GM18498 (cell line): ENCODE data around the gene ABCA6.
"Not testable (repeated sequence)": the region's sequence is repeated elsewhere in the genome, so short reads cannot be mapped to it uniquely, and the experiment has no call there.

Source experiments
- ATAC-seq: cut with Tn5 transposase; IDR thresholded peaks from one replicate; pipeline ENCODE4 v1.9.1; 2021; ENCODE audit warnings: mild to moderate bottlenecking, moderate library complexity; ENCODE audit not compliant: unreplicated experiment

Gene ABCA6, protein sequence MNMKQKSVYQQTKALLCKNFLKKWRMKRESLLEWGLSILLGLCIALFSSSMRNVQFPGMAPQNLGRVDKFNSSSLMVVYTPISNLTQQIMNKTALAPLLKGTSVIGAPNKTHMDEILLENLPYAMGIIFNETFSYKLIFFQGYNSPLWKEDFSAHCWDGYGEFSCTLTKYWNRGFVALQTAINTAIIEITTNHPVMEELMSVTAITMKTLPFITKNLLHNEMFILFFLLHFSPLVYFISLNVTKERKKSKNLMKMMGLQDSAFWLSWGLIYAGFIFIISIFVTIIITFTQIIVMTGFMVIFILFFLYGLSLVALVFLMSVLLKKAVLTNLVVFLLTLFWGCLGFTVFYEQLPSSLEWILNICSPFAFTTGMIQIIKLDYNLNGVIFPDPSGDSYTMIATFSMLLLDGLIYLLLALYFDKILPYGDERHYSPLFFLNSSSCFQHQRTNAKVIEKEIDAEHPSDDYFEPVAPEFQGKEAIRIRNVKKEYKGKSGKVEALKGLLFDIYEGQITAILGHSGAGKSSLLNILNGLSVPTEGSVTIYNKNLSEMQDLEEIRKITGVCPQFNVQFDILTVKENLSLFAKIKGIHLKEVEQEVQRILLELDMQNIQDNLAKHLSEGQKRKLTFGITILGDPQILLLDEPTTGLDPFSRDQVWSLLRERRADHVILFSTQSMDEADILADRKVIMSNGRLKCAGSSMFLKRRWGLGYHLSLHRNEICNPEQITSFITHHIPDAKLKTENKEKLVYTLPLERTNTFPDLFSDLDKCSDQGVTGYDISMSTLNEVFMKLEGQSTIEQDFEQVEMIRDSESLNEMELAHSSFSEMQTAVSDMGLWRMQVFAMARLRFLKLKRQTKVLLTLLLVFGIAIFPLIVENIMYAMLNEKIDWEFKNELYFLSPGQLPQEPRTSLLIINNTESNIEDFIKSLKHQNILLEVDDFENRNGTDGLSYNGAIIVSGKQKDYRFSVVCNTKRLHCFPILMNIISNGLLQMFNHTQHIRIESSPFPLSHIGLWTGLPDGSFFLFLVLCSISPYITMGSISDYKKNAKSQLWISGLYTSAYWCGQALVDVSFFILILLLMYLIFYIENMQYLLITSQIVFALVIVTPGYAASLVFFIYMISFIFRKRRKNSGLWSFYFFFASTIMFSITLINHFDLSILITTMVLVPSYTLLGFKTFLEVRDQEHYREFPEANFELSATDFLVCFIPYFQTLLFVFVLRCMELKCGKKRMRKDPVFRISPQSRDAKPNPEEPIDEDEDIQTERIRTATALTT (N-terminal part only)

DNA sequence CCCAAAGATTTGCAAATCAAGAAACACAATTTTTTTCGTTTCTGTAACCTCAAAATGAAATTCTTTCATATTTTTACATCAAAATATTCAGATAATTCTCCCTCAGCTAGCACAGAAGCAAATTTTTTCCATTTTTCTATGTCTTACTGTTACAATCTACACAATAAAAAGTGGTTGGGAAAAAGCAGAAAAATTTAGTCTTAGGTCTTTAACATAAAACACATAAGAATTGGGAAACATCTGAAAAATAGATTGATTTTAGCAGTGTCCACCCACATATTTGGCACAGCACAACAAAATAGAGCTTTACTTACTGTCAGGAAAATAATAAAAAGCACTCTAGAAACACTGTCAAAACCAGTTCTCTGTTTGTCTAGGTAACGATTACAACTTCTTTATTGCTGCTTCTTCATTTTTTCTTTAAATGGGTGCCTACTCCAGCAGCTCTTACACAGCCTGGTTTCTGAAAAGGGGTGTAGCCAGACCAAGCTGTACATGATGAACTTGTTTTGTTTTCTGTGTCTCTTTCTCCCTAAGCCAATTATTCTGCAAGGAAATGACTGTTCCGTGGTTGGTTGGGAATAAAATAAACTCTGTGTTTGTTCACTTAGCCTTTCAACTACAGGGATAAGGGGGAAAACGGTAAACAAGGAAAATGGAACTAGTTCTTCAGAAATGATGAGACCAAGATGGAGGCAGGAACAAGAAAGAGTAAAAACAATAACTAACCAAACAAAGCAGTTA, at the start of gene ABCA6:
TSS of gene ABCA6 (minus strand) at position 465 of the 744 bp plus-strand sequence. CDS start 1,192 bp downstream, outside the sequence.
- ATAC-seq = no peak

DNA sequence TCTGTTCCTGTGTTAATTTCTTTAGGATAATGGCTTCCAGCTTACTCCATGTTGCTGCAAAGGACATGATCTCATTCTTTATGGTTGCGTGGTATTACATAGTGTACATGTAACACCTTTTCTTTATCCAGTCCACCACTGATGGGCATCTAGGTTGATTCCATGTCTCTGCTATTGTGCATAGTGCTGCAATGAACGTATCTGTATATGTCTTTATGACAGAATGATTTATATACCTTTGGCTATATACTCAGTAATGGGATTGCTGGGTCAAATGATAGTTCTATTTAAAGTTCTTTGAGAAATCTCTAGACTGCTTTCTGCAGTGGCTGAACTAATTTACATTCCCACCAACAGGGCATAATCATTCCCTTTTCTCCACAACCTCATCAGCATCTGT, 47.1 kb upstream of the ABCA6 start:
- no peak for ATAC-seq

DNA sequence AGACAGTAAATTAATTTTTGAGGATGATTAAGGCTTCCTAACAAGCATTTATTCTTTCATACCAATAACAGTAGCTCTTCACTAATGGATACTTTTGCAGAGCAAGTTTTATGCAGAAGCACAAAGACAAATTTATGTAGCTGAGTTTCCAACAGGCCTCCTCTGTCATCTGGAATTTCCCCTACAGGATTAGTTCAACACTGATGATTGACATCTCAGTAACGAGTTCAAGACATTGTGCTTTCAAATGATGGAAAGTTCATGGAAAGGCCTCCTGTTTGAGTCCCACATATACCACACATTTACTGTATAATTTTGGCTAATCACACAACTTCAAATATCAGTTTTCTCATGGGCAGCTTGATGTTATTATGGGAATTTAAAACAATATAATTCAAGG, 46.4 kb upstream of the ABCA6 start:
- ATAC-seq = no peak

DNA sequence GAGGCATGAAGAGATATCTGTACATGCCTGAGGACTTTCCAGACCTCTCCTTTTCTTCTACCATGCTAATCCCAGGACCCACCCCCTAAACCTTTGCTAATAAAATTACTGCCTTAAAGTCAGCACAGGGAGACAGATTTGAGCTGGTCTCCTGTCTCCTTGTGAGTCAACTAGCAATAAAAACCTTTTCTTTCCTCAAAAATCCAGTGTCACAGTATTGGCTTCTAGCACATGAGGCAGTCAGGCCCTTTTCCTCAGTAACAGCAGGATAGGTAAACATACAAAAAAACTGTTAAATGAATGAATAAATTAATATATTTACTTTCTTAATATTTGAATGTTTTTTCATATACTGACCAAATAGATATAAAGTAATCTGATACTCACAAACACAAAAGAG, 45.6 kb upstream of the ABCA6 start:
- ATAC-seq = no peak

DNA sequence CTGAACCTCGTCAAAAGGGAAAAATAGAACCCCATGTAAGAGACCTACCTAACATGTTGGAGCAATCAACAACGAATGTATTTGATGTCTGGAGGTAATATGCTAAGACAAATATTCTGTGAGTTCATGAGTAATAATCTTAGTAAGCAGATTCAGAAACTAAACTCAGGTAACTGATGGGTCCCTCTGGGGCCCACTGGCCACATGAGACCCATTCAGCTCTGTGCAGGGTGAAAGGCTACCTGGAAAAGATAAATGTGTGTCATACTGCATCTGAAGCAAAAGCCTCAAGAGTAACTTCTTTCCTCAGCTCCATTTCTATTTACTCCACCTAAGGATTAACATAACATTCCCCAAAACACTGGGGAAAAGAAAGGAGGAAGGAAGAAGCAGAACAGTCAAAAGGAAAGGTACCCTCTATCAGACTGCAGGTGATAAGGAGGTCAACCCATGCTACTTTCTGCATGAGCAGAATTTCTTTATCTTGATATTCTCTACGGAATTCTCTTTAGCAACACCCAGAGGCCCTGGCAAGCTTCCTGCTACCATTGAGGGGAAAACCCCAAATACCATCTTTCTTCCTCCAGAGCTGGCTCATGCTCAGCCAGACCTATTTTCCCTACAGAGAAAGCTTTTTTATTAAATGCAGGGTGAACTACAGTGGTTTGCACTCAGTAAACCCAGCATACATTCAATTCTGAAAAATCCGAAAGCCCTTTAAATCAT, 37.7 kb upstream of the ABCA6 start:
- ATAC-seq = no peak

DNA sequence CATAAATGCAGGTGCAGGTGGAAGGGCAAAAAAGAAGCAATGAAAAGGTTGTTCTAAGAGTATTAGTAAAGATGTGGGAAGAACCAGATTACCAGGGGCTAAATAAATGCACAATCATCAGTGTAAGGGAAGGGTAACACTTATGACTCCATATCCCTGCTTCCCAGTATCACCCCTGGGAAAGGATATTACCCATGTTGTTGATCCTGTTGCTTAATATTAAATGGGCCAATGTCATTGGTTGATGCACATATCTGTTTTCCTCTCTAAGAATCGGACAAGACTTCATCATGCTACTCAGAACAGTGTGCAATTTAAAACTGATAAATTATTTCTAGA, 34.7 kb upstream of the ABCA6 start:
- ATAC-seq = no peak

DNA sequence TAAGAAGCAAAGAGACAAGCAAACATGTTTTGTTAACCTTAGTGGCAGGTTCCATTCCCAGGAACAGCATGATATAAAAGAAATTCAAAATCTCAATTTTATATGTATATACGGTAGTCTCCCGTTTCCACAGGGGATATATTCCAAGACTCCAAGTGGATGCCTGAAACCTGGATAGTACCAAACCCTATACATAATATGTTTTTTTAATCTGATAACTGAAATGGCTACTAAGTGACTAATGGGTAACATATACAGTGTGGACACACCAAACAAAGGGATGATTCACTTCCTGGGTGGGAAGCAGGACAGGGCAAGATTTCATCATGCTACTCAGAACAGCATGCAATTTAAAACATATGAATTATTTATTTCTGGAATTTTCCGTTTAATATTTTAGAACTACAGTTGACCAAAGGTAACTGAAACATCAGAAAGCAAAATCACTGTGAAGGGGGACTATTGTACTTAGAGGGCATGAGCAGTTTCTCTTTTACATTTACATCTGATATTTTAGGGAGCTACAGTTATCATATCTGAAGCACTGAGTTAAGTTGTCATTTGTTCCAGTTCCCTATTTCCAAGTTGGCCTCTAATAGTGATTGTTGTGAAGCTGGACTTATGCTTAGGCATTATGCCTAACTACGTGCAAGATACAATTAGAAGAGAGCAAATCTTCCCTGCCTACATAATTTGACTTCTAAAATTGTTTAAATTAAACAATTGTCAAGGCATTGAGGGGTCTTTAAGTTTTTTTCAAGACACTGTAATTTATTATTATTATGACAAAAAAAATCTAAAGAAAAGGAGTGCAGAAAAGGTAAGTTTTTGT, 34.1 kb upstream of the ABCA6 start:
- ATAC-seq = no peak

DNA sequence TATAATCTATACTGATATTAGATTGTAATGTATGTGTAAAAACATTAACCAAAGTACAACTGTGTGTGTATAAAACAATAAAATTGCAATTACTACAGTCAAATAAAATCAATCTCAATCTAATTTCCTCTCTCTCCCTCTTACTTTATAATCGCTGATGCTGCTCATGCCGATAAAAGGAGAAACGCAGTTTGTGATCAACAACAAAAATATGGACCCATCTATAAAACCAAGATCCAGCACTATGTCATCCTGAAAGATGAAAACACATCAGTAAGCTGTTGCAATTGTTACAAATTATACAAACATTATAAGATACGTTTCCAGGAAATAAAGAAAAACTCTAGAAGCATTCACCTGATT, 33.5 kb upstream of the ABCA6 start:
- ATAC-seq = no peak

DNA sequence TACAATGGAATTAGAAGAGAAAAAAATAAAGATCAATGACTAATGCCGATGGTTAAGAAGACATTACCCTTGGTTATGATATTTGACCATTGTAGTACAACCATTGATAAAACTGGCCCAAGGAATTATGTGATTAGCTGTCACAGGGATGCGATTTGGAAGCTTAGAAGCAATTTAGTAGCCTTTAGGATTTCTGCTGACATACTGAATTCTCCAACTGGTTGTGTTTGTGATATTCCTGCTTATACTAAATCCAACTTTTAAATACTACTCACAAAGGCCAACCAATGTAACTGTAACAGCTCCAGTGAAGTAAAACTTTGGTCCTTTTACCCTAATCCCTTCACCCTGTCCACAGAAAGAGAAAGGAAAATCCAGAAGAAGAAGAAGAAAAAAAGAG, 31.4 kb upstream of the ABCA6 start:
- ATAC-seq = no peak

DNA sequence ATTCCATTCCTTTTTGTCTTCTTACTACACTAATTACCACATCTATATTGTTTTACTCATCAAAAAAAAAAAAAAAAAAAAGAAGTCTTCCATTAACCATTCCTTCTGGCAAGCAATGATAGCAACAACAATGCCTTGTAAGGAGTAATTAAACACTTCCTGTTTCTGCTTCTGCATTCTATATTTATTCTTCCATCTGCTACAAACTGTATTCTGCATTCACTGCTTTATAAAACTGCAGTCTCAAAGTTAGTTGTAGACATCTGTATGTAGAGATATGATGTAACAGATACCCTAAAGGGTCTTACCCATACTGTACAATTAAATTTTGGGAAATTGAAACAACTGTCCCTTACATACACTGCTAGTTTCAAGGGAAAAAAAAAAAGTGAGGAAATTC, 28.7 kb upstream of the ABCA6 start:
- ATAC-seq = no peak

DNA sequence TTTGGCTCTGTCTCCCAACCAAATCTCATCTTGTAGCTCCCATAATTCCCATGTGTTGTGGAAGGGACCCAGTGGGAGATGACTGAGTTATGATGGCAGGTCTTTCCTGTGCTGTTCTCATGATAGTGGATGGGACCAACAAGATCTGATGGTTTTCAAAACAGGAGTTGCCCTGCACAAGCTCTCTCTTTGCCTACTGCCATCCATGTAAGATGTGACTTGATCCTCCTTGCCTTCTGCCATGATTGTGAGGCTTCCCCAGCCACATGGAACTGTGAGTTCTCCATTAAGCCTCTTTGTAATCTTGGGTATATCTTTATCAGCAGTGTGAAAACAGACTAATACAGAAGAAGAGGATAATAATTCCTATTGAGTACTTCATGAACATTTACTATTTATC, 26.9 kb upstream of the ABCA6 start:
- ATAC-seq = not testable (repeated sequence)

DNA sequence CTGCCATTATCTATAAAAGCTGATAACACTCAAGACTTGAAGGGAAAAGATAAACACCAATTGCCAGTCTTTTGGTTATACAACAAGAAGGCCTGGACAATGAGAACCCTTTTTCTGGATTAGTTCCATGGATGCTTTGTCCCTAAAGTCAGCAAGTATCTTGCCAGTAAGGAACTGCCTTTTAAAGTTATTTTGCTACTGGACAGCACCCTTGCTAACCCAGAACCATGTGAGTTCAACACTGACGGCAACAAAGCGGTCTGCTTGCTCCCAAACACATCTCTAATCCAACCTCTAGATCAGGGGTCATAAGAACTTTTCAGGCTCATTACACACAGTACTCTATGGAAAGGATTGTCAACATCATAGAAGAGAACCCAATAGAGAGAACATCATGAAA, 25.3 kb upstream of the ABCA6 start:
- ATAC-seq = no peak

DNA sequence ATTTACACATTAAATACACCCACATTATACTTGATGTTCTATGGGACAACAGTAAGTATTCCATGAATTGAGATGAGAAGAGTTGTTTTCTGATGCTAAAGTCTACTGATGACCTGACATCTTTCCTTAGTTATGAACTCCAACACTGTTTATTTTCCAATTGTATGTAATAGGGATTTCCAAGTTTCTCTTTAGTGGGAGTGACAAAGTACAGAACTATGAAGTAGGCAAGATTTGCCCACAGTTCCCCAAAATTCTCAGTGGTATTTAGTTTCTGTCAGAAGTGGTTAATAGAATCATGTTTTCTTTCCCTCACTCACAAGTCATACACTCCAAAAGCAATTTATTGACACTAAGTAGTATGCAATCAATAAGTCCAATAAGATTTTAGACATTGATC, 22.5 kb upstream of the ABCA6 start:
- no peak for ATAC-seq

DNA sequence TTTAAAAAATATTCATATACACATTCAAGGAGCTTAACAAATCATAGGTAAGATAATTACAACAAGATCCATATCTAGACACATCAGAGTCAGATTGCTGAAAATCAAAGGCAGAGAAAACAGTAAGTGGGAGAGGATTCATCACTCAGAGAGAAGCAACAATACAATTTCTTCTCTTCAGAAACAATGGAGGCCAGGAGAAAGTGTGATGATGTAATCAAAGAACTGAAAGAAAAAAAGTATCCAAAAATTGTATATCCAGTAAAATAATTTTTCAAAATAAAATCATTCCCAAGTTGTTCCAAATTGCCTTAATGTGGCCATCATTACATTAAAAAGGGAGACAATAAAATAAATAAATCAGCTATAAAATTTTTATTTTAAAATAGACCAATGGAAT, 17.7 kb upstream of the ABCA6 start:
- no peak for ATAC-seq

DNA sequence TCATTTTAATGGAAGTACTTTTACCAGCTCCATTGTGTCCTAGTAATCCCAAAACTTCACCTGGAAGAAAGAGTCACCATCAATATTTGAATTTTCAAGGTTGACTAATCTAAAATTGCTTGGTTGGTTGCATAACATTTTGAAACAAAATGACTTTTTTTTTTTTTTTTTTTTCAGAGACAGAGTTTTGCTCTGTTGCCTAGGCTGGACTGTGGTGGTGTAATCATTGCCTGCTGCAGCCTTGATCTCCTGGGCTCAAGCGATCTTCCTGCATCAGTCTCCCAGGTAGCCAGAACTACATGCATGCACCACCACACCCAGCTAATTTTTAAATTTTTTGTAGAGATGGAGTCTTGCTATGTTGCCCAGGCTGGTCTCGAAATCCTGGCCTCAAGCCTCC, 12.6 kb upstream of the ABCA6 start:
- ATAC-seq = no peak

DNA sequence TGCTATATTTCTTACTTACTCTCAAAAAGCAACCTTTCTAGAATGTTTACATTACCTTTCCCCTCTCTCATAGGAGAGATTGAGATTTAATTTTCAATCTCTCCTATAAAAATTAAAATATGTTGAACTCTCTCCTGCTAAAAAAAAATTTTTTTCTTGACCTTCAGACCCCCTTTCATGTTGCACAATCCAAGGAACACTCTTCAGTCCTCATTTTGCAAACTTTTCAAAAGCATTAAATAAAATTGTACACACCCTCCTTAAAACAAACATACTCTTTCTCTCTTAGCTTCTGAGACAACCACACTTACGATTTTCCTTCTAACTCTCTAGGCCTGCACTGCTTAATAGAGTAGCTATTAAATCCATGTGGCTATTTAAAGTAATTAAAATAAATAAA, 8.6 kb upstream of the ABCA6 start:
- no peak for ATAC-seq

DNA sequence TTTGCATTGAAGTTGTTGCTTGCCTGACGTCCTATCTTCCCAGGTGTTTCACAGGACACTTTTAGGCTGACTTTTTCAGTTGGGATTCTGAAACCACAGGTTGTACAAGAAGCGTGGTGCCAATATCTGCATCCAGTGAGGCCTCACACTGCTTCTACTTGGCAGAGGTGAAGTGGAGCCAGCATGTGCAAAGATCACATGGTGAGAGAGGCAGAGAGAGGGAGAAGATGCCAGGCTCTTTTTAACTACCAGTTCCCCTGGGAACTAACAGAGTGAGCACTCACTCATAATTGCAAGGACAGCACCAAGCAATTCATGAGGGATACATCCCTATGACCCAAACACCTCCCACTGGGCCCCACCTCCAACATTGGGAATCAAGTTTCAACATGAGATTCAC, 5.8 kb upstream of the ABCA6 start:
- ATAC-seq = no peak

DNA sequence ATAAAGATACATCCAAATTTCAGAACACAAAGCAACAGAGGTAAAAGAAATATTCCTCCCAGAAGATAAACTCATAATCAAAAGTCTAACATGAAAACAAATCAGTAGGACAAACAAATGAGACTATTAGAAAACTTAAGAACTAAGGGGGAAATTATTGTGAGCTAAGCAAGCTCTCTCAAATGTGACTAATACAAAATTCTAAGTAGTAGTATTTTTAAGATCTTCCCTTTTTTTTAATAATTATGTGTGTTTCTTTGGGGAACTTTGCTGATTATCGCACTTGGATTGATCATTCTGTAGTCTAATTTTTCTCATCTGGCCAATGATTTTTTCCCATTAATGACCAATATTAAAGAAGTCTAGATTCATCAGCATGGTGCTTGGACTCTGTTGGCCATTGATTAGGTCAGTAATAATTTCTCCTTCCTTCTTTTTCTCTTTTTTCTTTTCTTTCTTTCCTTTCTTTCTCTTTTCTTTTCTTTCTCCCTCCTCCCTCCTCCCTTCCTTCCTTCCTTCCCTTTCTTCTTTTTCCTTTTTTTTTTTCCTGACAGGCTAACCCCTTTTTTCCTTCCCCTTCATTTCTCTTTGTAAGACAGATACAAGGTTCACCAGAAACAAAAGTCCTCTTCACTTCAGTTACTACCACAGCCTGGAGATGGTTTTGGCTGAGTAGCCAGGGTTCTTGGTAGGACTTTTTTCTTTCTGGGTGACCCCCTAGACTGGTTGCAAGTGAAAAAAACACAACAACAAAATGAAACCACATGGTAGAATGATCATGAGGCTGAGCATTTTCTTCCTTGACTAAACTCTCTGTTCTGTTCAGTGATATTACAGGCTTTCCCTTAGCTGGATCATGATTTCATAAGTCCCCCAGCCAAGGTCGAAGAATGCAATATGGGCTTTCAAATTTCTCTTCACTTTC, 2.9 kb upstream of the ABCA6 start:
- no peak for ATAC-seq
